K562 treated with DMSO at 1 percent for 24 hours (cell line): ENCODE data around the gene XNDC1N. TPM values are rescaled to one million over a fixed set of nuclear protein-coding genes. Genes with fewer than 3 reads are reported as not detected.

Experiments used
- total RNA-seq: library from RNA; unstranded; fragments of 300-600 nt; gene quantifications from 2 replicates; pipeline ENCODE4 v1.2.3, GENCODE V29; 2022; ENCODE audit warnings: low read depth; ENCODE audit not compliant: insufficient read depth

The XNDC1N gene
- total RNA-seq = 3.6 TPM in 1 of 2 replicates, not detected in the other

GRCh38 chr11:71927820-71928736, at the start of gene XNDC1N:
XNDC1N (minus strand) TSS chr11:71928594; CDS start chr11:71923353, 5,241 bp downstream.

DNA sequence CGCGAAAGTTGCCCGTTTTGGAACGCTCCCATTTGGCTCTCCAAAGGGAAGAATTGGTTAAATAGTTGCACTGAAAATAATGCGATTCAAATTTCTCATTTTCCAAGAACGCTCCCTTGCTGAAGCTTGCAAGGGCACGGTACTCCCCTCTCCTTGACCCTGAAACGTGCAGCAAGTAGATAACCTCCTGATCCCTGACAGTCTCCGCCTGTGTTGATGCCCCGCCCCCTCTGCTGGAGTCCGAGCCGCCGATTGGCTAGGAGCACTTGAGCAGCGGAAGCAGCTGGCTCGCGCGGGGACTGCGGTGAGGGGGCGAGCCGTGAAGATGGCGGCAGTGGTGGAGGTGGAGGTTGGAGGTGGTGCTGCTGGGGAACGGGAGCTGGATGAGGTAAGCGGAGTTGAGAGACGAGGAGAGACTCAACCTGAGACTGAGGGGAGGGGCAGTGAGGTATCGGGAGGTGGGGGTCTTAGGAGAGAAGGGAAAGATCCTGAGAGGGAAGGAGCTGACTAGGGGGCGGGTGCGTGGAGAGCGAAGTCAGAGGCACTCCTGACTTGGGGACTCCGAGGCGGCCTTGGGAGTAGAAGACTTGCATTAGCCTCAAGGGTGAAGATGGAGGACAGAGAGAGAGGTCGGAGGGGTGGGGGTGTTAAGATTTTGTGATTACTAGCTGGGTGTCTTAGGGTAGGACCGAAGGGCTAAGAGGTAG, 496 bp upstream of the XNDC1N start, which contains the start of gene RNF121:
Gene RNF121, plus strand, starts transcription at position 310 of the 707 bp plus-strand sequence. Its CDS starts 16 bp downstream, at position 326.

Other genes with a start within 250 kb of the XNDC1N start
- gene DEFB108B, start 95.4 kb downstream of the XNDC1N start, total RNA-seq = not detected in 2 replicates
- not detected in 2 replicates for gene DEFB131B, start 50.1 kb downstream of the XNDC1N start, total RNA-seq
- gene RNF121, start 452 bp upstream of the XNDC1N start, total RNA-seq = 23.1 and 28.5 TPM in 2 replicates
- gene IL18BP, start 70.3 kb upstream of the XNDC1N start, total RNA-seq = 9.8 and 10.9 TPM in 2 replicates
- 142 and 143 TPM in 2 replicates for gene NUMA1, start 151.9 kb upstream of the XNDC1N start, total RNA-seq
- gene LRRC51, start 152.3 kb upstream of the XNDC1N start, total RNA-seq = 4.6 and 6.9 TPM in 2 replicates
- gene LAMTOR1, start 174.7 kb upstream of the XNDC1N start, total RNA-seq = 95.2 and 103 TPM in 2 replicates
- not detected in 2 replicates for gene TOMT, start 177.3 kb upstream of the XNDC1N start, total RNA-seq
- 29.7 and 44.2 TPM in 2 replicates for gene ANAPC15, start 184.1 kb upstream of the XNDC1N start, total RNA-seq
- gene FOLR3, start 207.1 kb upstream of the XNDC1N start, total RNA-seq = not detected in 2 replicates